ENCODE measurements around the gene ATP8B4. TPM values are rescaled to one million over a fixed set of nuclear protein-coding genes. Genes with fewer than 3 reads are reported as not detected.
"Not testable (repeated sequence)": the region's sequence is repeated elsewhere in the genome, so short reads cannot be mapped to it uniquely, and the experiment has no call there.

ATP8B4 gene
- polyA plus RNA-seq, 3 donors: 3.1 to 3.6 (median 3.5) TPM

DNA sequence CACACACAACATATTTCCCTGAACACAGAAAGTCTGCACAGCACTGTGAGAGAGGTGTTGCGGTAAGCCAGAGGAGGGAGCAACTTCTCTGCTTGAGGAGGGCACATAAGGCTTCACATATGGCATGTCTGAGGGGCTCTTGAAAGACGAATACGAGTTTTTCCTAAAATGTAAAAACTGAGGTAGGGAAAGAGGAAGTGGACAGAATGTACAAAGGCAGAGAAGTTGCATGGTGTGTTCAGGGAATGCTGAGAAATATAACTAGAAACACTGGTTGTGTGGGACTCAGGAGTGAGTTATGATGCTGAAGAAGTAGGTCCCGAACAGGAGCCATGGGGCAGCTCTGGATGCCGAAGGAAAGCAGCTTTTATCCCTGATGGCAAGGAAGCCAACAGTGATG, 22.8 kb upstream of the ATP8B4 start:
- DNase-seq (ENCODE audit: low read depth in 3 of 3, low spot score in 2 of 3): no peak

DNA sequence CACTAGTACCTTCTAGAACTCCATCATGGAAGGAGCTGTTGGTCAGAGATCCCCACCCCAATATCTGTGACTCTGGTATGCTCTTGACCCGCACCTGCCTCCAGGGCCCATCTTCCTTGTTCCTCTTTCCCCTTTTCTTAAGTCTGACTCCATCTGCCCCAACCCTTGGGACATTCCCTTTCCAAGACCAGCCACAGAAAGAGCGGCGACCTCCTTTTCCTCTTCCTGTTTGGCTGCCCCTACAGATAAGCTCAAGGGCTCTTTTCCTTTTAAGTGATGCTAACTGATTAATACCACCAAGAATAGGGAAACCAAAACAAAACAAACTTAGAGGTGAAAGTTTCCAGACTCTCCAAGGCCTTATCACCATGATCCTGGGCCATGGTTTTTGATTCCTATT, 21.9 kb upstream of the ATP8B4 start:
- DNase-seq (ENCODE audit: low read depth in 3 of 3, low spot score in 2 of 3): no peak

DNA sequence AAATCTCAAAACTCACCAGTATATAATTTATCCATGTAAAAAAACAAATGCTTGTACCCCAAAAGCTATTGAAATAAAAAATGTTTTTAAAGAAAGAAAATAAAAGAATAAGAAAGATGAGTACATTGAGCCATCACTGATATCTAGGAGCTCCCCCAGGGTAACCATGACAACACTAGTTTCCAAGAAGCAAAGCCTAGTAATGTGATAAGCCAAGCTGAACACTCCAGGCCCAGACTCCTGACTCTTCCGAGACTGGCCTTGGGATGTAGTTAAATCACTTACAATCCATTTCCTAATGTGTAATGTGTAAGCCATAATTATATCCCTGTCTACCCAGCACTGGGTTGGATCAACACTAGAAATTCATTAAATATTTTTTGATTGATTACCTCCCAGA, 21.1 kb upstream of the ATP8B4 start:
- DNase-seq (ENCODE audit: low read depth in 3 of 3, low spot score in 2 of 3): no peak

DNA sequence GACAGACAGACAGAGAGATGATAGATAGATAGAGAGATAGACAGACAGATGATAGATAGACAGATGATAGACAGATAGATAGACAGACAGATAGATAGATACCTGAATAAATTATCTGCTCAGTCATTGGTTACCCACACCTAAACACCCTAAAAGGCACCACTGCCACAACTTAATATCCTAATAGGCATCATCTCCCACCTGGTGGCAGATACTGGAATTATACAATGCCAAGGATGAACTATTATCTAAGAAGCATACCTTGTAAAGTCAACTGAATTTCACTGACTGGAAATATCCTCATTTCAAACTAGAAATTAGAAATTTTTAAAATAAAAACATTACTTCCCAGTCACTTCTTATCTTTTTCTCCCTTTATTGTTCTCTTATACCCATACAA, 19.4 kb upstream of the ATP8B4 start:
- no peak for DNase-seq (ENCODE audit: low read depth in 3 of 3, low spot score in 2 of 3)

DNA sequence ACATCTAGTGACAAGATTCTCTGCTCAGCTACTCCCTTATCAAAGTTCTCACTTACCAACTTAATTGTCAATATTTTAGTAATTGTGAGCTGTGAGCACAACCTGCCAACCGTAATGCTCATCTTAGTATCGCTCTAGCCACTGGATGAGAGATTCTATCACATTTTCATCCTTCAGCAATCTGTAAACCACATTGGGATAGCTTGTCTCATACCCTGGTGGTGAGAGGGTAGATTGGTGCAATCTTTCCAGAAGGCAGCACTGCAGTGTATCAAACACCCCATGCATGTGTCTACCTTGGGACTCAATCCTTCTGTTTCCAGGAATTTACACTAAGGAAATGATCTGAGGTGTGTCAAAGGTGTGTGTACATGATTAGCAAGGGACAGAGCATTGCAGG, 18.9 kb upstream of the ATP8B4 start:
- DNase-seq (ENCODE audit: low read depth in 3 of 3, low spot score in 2 of 3): no peak

- DNase-seq (ENCODE audit: low read depth in 3 of 3, low spot score in 2 of 3): no peak
Observed at GRCh38 chr15:50137330-50137761, 18.3 kb upstream of the ATP8B4 start.

DNA sequence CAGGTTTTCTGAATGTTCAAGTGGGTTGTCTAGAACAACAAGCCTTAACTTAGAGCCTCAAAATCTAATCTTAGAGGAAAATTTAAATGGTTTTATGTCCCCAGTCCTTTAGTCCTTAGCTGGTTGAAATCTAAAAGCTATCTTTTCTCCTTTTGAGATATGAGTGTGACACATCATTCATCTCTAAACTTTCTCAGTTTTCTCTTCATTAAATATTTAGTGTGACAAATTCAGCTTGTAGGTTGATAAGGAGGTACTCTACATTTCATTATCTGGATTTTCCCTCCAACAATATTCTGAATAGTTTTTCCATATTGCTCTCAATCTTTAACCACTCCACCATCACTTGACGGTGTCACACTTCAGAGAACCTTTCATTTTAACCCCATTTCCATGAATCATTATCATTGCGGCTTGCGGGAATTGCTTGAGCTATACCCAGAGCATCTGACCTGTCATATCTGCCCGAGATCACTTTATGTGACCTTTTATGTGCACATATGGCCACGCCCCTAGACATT, 16.1 kb upstream of the ATP8B4 start:
- no peak for DNase-seq (ENCODE audit: low read depth in 3 of 3, low spot score in 2 of 3)

GRCh38 chr15:50134524-50135024, 15.5 kb upstream of the ATP8B4 start:
- no peak for DNase-seq (ENCODE audit: low read depth in 3 of 3, low spot score in 2 of 3)

DNA sequence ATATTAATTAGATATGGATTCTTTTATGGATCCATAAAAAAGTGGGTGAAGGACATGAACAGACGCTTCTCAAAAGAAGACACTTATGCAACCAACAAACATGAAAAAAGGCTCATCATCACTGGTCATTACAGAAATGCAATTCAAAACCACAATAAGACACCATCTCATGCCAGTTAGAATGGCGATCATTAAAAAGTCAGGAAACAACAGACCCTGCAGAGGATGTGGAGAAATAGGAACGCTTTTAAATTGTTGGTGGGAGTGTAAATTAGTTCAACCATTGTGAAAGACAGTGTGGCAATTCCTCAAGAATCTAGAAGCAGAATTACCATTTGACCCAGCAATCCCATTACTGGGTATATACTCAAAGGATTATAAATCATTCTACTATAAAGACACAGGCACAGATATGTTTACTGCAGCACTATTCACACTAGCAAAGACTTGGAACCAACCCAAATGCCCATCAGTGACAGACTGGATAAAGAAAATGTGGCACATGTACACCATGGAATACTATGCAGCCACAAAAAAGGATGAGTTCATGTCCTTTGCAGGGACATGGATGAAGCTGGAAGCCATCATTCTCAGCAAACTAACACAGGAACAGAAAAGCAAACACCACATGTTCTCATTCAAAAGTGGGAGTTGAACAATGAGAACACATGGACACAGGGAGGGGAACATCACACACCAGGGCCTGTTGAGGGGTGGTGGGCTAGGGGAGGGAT, 13.4 kb upstream of the ATP8B4 start:
- not testable (repeated sequence) for DNase-seq (ENCODE audit: low read depth in 3 of 3, low spot score in 2 of 3)

- no peak for DNase-seq (ENCODE audit: low read depth in 3 of 3, low spot score in 2 of 3)
Observed at GRCh38 chr15:50131617-50132016, 12.6 kb upstream of the ATP8B4 start.

DNA sequence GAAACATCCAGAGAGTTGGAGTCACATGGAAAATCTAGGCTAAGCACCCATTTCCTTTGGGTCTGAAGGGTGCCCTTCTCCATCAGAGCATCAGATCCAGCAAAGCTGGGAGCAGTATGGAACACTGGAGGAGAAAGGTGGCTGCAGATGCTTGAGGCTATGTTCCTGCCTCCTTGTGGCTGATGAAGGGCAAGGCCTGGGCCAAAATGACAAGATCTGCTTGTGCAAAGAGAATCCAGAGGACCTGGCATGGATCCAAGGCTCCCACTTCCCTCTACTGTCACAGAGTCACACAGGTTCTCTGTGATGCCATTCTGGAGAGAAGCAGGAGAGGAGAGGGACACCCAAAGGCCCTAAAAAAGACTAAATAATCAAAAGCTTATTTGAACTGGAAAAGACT, 9.2 kb upstream of the ATP8B4 start:
- no peak for DNase-seq (ENCODE audit: low read depth in 3 of 3, low spot score in 2 of 3)

DNA sequence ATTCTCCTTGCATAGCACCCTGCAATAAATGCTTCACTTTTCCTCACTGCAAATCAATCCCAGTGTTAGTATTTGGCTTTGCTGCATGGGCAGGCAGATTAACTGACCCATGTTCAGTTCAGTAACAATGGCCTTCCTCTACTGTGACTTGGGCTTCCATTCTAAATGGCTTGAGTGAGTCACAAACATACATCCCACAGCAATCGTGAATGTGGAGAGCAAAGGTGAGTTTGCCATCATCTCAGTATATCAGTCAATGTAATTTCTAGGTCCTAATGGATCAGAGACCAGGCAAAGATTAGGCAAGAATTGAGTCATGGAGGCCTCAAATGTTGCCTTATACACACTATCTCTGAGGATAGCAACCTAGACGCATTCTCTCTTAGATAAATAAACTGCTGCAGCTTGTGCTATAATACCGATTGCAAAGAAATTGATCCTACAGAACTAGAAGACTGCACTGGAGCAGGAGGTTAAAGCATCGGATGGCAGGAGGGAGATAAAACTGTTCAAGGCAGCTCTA, 8.3 kb upstream of the ATP8B4 start:
- DNase-seq (ENCODE audit: low read depth in 3 of 3, low spot score in 2 of 3): no peak

GRCh38 chr15:50126072-50126471, 7.0 kb upstream of the ATP8B4 start:
- DNase-seq (ENCODE audit: low read depth in 3 of 3, low spot score in 2 of 3): no peak

DNA sequence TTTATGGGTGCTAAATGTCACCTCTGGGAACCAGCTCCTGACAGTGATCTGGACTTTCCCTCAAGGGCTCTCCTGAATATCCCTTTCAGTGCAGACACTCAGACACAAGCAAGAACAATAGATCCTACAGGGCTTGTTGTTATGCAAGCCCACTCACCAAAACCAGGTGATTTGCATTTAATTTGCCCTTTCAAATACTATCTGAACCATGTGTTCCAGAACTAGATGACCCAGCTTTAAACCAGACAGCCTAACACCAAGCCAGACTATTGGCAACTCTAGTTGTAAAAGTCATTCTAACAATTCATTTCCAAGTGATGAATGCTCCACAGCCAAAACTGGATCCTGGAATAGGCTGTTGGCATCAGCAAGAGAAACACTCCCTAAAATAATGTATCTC, 5.6 kb upstream of the ATP8B4 start:
- DNase-seq (ENCODE audit: low read depth in 3 of 3, low spot score in 2 of 3): no peak

DNA sequence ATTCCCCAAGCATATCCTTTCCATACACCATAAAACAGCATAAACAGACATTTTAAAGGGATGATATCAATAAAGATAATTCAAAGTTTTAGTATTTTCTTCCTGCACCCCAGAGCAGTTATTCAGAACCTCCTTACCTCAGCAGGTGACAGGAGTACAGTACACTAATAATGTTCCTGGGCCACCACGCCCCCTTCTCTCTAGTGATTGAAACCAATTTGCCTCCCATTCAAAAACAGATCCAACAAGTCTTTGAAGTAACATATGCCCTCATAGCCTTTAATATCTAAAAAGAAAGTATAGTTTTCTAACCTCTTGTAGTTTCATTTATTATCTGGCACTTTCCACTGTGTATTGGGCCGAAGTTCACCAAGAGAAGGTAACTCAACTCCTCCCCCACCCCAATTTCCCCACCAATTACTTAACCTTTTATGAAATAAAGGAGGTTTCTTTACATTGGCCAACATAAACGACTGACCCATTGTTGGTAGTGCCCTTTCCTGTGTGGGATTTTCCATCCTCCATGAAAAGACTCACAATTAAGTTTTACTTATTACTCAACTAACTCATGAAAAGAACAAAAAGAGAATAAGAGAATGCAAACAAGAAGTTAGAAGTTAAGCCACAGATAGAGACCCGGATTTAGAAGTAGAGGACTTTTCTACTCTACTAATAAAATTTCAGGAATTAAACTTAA, 5.0 kb upstream of the ATP8B4 start:
- DNase-seq (ENCODE audit: low read depth in 3 of 3, low spot score in 2 of 3): no peak

DNA sequence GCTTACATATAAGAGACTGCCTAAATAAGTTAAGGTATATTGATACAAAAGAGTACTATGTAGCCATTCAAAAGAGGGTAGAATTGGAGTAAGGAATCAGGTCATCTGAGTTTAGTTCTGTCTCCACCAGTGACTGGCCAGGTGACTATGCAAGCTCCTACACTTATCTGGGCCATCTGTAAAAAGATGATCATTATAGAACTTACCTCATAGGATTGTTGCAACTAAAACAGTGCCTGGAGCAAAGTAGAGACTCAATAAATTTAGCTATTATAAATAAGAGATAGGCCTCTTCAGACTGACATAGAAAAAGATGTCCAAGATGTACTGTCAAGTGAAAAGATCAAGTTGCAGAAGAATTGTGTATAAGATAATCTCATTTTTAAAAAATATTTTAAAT, 1.7 kb upstream of the ATP8B4 start:
- no peak for DNase-seq (ENCODE audit: low read depth in 3 of 3, low spot score in 2 of 3)

DNA sequence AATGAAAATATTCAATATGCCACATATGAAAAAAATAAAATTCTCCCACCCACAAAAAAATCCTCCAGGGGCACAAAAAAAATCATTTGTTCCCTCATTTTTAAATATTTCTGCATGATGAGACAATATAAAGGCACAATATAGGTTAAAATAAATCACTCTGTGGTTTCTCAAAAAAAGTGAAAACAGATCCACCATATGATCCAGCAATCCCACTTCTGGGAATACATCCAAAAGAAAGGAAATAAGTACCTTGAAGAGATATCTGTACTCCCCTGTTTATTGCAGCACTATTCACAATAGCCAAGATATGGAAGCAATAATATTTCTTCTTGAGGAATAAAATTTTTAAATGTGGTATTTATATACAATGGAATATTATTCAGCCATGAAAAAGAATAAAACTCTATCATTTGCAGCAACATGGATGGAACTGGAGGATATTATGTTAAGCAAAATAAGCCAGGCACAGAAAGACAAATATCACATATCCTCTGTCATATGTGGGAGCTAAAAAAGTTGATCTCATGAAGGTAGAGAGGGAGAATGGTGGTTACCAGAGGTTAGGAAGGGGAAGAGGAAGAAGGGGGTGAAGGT, 1.5 kb downstream of the ATP8B4 start:
- no peak for DNase-seq (ENCODE audit: low read depth in 3 of 3, low spot score in 2 of 3)

GRCh38 chr15:50116477-50116876, 2.6 kb downstream of the ATP8B4 start:
- no peak for DNase-seq (ENCODE audit: low read depth in 3 of 3, low spot score in 2 of 3)

DNA sequence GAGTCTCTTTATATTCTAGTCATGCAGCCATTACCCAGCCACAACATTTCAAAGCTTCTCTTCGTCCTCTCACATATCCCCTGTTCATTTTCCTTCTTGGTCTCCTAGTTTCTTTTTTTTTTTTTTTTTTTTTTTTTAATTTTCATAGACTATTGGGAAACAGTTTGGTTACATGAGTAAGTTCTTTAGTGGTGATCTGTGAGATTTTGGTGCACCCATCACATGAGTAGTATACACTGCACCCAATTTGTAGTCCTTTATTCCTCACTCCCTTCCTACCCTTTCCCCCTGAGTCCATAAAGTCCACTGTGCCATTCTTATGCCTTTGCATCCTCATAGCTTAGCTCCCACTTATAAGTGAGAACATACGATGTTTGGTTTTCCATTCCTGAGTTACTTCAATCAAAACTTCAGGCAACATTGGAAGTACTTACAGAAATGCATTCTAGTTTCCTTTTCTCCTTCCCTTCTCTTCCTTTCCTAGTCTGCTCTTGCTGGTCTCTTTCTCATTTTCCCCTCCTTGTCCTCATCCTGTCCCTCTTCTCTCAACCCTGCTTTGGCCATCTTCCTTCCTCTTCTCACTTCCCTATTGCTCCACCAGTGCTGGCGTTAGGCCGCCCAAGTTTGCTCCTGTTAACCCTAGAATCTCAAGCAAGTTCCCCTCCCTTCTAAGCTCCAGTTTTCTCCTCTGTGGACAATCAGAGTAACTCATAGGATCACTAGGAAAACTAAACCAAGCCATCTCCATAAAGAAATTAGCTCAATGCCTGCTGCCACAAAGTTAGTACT, 4.8 kb downstream of the ATP8B4 start:
- no peak for DNase-seq (ENCODE audit: low read depth in 3 of 3, low spot score in 2 of 3)

GRCh38 chr15:50113187-50113505, 5.9 kb downstream of the ATP8B4 start:
- no peak for DNase-seq (ENCODE audit: low read depth in 3 of 3, low spot score in 2 of 3)
